ENCODE measurements around the gene TAF4. TPM values are rescaled to one million over a fixed set of nuclear protein-coding genes. Genes with fewer than 3 reads are reported as not detected.
A peak's percentile ranks its signal among the peaks of the same experiment; 100 is the strongest.

TAF4 gene, protein sequence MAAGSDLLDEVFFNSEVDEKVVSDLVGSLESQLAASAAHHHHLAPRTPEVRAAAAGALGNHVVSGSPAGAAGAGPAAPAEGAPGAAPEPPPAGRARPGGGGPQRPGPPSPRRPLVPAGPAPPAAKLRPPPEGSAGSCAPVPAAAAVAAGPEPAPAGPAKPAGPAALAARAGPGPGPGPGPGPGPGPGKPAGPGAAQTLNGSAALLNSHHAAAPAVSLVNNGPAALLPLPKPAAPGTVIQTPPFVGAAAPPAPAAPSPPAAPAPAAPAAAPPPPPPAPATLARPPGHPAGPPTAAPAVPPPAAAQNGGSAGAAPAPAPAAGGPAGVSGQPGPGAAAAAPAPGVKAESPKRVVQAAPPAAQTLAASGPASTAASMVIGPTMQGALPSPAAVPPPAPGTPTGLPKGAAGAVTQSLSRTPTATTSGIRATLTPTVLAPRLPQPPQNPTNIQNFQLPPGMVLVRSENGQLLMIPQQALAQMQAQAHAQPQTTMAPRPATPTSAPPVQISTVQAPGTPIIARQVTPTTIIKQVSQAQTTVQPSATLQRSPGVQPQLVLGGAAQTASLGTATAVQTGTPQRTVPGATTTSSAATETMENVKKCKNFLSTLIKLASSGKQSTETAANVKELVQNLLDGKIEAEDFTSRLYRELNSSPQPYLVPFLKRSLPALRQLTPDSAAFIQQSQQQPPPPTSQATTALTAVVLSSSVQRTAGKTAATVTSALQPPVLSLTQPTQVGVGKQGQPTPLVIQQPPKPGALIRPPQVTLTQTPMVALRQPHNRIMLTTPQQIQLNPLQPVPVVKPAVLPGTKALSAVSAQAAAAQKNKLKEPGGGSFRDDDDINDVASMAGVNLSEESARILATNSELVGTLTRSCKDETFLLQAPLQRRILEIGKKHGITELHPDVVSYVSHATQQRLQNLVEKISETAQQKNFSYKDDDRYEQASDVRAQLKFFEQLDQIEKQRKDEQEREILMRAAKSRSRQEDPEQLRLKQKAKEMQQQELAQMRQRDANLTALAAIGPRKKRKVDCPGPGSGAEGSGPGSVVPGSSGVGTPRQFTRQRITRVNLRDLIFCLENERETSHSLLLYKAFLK
- total RNA-seq = 10 to 100 TPM; 12.0 to 19.9 (median 16.2) TPM

DNA sequence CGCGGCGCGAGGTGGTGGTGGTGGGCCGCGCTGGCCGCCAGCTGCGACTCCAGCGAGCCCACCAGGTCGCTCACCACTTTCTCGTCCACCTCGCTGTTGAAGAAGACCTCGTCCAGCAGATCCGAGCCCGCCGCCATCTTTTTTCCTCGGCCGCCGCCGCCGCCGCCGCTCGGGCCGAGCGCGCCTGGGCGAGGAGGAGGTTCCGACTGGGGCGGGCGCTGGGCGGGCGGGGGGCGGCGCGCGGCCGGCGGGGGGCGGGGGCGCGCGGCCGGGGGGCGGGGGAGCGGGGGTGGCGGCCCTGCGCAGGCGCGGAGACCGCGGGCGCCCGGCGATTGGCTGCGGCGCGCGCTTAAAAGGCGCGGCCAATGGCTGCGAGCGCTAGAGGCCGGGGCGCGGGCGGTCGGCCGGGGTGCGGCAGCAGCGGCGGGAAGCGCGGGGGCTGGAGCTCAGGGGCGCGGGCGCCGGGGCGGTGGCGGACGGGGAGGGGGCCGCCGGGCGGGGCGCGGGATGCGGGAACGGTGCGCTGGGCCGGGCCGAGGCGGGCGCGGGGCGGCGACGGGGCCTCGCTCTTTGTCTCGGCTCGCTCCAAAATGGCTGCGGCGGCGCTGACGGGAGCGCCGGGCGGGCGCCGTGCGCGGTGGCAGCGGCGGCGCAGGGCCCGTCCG is at the start of gene TAF4:
Gene TAF4 (minus strand): TSS at position 208 of the 665 bp plus-strand sequence. CDS start 71 bp downstream, at position 137.
- Histone ChIP-seq H3K4me3 (peak within 1 kb of the TSS; percentile 67 to 86 (median 74)), H3K4me1 (peaks cover 36 to 41% (median 39%) of the 10 kb centered on the region in 4 donors), H3K9me3 (no peaks in the 10 kb centered on the region), H3K27ac (replicated peaks in 1 of 4) (peak within 1 kb of the TSS; percentile 84 to 93 (median 90)), H3K27me3 (no peaks in the 10 kb centered on the region), H3K36me3 (no peaks in the 10 kb centered on the region)
- no CpG with 5 or more reads among the region's 116 CpGs for WGBS
- intact Hi-C loops (cut with DNase I) = no loop called here
- no peak for DNase-seq (ENCODE audit: extremely low spot score)
- TF ChIP-seq, protein P1, sequence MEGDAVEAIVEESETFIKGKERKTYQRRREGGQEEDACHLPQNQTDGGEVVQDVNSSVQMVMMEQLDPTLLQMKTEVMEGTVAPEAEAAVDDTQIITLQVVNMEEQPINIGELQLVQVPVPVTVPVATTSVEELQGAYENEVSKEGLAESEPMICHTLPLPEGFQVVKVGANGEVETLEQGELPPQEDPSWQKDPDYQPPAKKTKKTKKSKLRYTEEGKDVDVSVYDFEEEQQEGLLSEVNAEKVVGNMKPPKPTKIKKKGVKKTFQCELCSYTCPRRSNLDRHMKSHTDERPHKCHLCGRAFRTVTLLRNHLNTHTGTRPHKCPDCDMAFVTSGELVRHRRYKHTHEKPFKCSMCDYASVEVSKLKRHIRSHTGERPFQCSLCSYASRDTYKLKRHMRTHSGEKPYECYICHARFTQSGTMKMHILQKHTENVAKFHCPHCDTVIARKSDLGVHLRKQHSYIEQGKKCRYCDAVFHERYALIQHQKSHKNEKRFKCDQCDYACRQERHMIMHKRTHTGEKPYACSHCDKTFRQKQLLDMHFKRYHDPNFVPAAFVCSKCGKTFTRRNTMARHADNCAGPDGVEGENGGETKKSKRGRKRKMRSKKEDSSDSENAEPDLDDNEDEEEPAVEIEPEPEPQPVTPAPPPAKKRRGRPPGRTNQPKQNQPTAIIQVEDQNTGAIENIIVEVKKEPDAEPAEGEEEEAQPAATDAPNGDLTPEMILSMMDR (IDR thresholded peaks at IDR 0.05) = no peak
- no peak for TF ChIP-seq EP300 (IDR thresholded peaks at IDR 0.05)
- peak; percentile 89 to 94 for TF ChIP-seq POLR2AphosphoS5 (IDR thresholded peaks at IDR 0.05)
- no peak for TF ChIP-seq POLR2A (IDR thresholded peaks at IDR 0.05; ENCODE audit: low read depth)

GRCh38 chr20:62114894-62115293 is 49.2 kb upstream of the TAF4 start:
- DNase-seq (ENCODE audit: extremely low spot score) = no peak

DNA sequence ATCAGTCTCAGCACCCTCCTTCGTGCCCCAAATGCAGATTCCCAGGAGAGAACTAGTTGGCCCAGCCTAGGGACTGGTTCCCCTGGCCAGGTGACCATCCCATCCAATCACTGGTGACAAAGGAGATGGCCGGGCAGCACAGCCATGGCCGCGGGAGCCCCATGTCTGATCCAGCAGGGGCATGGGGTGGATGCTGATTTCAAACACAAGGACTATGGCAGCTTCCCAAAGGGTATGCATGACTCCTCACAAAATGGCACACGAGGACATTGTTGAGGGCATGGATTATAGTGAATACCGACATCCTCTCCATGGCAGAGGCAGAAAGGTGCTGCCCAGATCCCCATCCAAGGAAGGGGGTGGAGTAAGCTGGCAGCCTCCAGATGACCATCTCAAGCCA is 46.7 kb upstream of the TAF4 start:
- DNase-seq (ENCODE audit: extremely low spot score) = no peak
- intact Hi-C loops (cut with DNase I) = no loop called here
- Histone ChIP-seq H3K36me3 (no peaks in the 10 kb centered on the region), H3K27ac (replicated peaks in 1 of 4) (no peak overlapping the region), H3K9me3 (peaks cover 7 to 61% (median 56%) of the 10 kb centered on the region in 4 donors), H3K4me1 (peaks cover 0 to 5% (median 0%) of the 10 kb centered on the region in 4 donors), H3K4me3 (no peak overlapping the region), H3K27me3 (peaks cover 0 to 50% (median 0%) of the 10 kb centered on the region in 4 donors)
- 97% methylated on average over 5 of the region's 6 CpGs for WGBS
- TF ChIP-seq POLR2AphosphoS5 (IDR thresholded peaks at IDR 0.05) (no peak), POLR2A (IDR thresholded peaks at IDR 0.05; ENCODE audit: low read depth) (no peak)
- TF ChIP-seq, protein P1 (IDR thresholded peaks at IDR 0.05) = no peak

More at GRCh38 chr20:62114894-62115293, 49.2 kb upstream of the TAF4 start:
- H3K9me3 ChIP-seq = peaks cover 0 to 36% (median 31%) of the 10 kb centered on the region in 4 donors
- peaks cover 0 to 22% (median 5%) of the 10 kb centered on the region in 4 donors for H3K4me1 ChIP-seq
- intact Hi-C loops (cut with DNase I) = no loop called here
- TF ChIP-seq, protein P1 (IDR thresholded peaks at IDR 0.05) = no peak
- TF ChIP-seq POLR2A (IDR thresholded peaks at IDR 0.05; ENCODE audit: low read depth) (no peak), EP300 (IDR thresholded peaks at IDR 0.05) (no peak), POLR2AphosphoS5 (IDR thresholded peaks at IDR 0.05) (no peak)
- H3K36me3 ChIP-seq = no peaks in the 10 kb centered on the region
- peaks cover 0 to 72% (median 2%) of the 10 kb centered on the region in 4 donors for H3K27me3 ChIP-seq
- no peak overlapping the region for H3K4me3 ChIP-seq
- WGBS = 42% methylated on average over 8 of the region's 8 CpGs
- H3K27ac ChIP-seq (replicated peaks in 1 of 4) = no peak overlapping the region

- intact Hi-C loops (cut with DNase I) = no loop called here
- no peak overlapping the region for H3K27ac ChIP-seq (replicated peaks in 1 of 4)
- no peaks in the 10 kb centered on the region for H3K4me1 ChIP-seq
- H3K9me3 ChIP-seq = peaks cover 7 to 72% (median 65%) of the 10 kb centered on the region in 4 donors
- TF ChIP-seq EP300 (IDR thresholded peaks at IDR 0.05) (no peak), POLR2AphosphoS5 (IDR thresholded peaks at IDR 0.05) (no peak), POLR2A (IDR thresholded peaks at IDR 0.05; ENCODE audit: low read depth) (no peak)
- TF ChIP-seq, protein P1 (IDR thresholded peaks at IDR 0.05) = no peak
- H3K36me3 ChIP-seq = no peaks in the 10 kb centered on the region
- no peak overlapping the region for H3K4me3 ChIP-seq
- peaks cover 0 to 40% (median 0%) of the 10 kb centered on the region in 4 donors for H3K27me3 ChIP-seq
- 95% methylated on average over 6 of the region's 6 CpGs for WGBS
- DNase-seq (ENCODE audit: extremely low spot score) = no peak
These were observed 45.5 kb upstream of the TAF4 start for GRCh38 chr20:62111148-62111547.
